HEK293 (cell line): ENCODE measurements around the gene LAX1.
A peak's percentile ranks its signal among the peaks of the same experiment; 100 is the strongest.

Experiments
- YY1 ChIP-seq: fragments of 450-650 bp; formaldehyde crosslinking; IDR thresholded peaks from 2 replicates; pipeline ENCODE4 v1.5.1; 2018; ENCODE audit warnings: missing biosample characterization, missing genetic modification characterization
- ZNF792 ChIP-seq: fragments of 450-650 bp; formaldehyde crosslinking; IDR thresholded peaks from 2 replicates; pipeline ENCODE4 v1.5.1; 2016; ENCODE audit warnings: missing biosample characterization, missing genetic modification characterization
- TF ChIP-seq, protein P1 (sequence below): fragments of 450-650 bp; formaldehyde crosslinking; IDR thresholded peaks from 2 replicates; pipeline ENCODE4 v1.5.1; 2016; ENCODE audit warnings: missing biosample characterization, missing genetic modification characterization

DNA sequence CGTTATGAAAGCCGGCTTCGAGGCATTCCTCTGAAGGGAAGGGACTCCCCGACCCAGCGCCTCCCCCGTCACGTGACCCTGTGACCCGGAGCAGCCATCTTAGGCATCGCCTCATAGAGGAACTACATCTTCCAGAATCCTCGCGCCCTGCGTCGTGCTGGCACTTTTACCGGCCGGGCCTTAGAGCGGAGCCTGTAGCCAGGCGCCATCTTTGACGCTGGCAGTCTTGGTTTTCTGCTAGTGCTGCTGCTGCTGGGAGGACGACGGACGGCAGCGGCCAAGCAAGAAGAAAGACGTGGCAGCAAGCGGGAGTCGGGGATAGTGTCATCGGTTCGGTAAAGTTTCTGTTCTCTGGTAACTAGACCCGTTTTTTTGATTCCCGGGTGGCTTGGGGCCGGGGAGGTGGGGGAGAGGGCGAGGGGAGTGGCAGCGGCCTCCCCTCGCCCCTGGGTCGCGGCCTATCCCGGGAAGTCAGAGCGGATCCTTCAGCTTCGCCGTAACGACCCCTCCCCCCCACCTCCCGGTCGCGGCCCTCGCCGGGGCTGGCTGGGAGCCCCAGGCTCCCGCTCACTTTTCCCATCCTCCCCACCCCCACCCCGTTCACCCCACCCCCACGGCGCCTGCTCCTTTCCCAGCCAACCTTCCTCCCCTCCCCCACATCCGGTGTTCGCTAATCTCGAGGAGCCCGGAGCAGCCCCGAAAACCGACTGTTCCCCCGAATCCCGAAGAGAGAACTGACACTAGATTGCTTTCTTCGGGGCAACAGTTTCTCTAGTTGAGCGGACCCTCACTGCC, 30.7 kb downstream of the LAX1 start, which contains the start of the genes ZBED6 and ZC3H11A:
- TF ChIP-seq ZNF792 (tag by site-specific recombination) (no peak), YY1 (tag by site-specific recombination) (peak; percentile 97)
- TF ChIP-seq, protein P1, sequence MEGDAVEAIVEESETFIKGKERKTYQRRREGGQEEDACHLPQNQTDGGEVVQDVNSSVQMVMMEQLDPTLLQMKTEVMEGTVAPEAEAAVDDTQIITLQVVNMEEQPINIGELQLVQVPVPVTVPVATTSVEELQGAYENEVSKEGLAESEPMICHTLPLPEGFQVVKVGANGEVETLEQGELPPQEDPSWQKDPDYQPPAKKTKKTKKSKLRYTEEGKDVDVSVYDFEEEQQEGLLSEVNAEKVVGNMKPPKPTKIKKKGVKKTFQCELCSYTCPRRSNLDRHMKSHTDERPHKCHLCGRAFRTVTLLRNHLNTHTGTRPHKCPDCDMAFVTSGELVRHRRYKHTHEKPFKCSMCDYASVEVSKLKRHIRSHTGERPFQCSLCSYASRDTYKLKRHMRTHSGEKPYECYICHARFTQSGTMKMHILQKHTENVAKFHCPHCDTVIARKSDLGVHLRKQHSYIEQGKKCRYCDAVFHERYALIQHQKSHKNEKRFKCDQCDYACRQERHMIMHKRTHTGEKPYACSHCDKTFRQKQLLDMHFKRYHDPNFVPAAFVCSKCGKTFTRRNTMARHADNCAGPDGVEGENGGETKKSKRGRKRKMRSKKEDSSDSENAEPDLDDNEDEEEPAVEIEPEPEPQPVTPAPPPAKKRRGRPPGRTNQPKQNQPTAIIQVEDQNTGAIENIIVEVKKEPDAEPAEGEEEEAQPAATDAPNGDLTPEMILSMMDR: no peak
